RKO (cell line): ENCODE measurements around the gene UBE2J1.
"Not testable (repeated sequence)": the region's sequence is repeated elsewhere in the genome, so short reads cannot be mapped to it uniquely, and the experiment has no call there.

Experiments used
- DNase-seq: peaks from one replicate; pipeline ENCODE4 v3.0.0-alpha.2; 2016; ENCODE audit warnings: low spot score

UBE2J1 gene

GRCh38 chr6:89352278-89353117 is at the start of gene UBE2J1:
Gene UBE2J1, minus strand, starts transcription at chr6:89352722. Its CDS starts 153 bp downstream, at chr6:89352569.
- peak; percentile 86 for DNase-seq

- DNase-seq, result no peak
These were observed 48.4 kb upstream of the UBE2J1 start for GRCh38 chr6:89400912-89401399.

- no peak for DNase-seq
These were observed 47.5 kb upstream of the UBE2J1 start for GRCh38 chr6:89400050-89400449.

- no peak for DNase-seq
These were observed 46.4 kb upstream of the UBE2J1 start for GRCh38 chr6:89398762-89399525.

GRCh38 chr6:89397884-89398283 is 45.4 kb upstream of the UBE2J1 start:
- not testable (repeated sequence) for DNase-seq

- DNase-seq, result no peak
These were observed 41.1 kb upstream of the UBE2J1 start for GRCh38 chr6:89393659-89394058.

GRCh38 chr6:89392823-89393222 is 40.3 kb upstream of the UBE2J1 start:
- DNase-seq, result no peak

GRCh38 chr6:89388846-89389245 is 36.3 kb upstream of the UBE2J1 start:
- no peak for DNase-seq

GRCh38 chr6:89387516-89388201 is 35.1 kb upstream of the UBE2J1 start:
- no peak for DNase-seq

GRCh38 chr6:89386917-89387491 is 34.5 kb upstream of the UBE2J1 start:
- DNase-seq, result no peak

GRCh38 chr6:89385846-89386245 is 33.3 kb upstream of the UBE2J1 start:
- DNase-seq, result no peak

GRCh38 chr6:89385156-89385667 is 32.7 kb upstream of the UBE2J1 start:
- peak; percentile 68 for DNase-seq

GRCh38 chr6:89381031-89381430 is 28.5 kb upstream of the UBE2J1 start:
- no peak for DNase-seq

- DNase-seq, result no peak
These were observed 26.8 kb upstream of the UBE2J1 start for GRCh38 chr6:89379281-89379680.

- DNase-seq, result no peak
These were observed 26.1 kb upstream of the UBE2J1 start for GRCh38 chr6:89378628-89379027.

- no peak for DNase-seq
These were observed 23.1 kb upstream of the UBE2J1 start for GRCh38 chr6:89375427-89376267.

- no peak for DNase-seq
These were observed 20.0 kb upstream of the UBE2J1 start for GRCh38 chr6:89372506-89372901.

- DNase-seq, result peak; percentile 70
These were observed 19.5 kb upstream of the UBE2J1 start for GRCh38 chr6:89371849-89372505.

- peak; percentile 31 for DNase-seq
These were observed 16.5 kb upstream of the UBE2J1 start for GRCh38 chr6:89368999-89369398.

GRCh38 chr6:89368107-89368506 is 15.6 kb upstream of the UBE2J1 start:
- peak; percentile 50 for DNase-seq
